ENCODE results near the gene MAP3K14. TPM values are rescaled to one million over a fixed set of nuclear protein-coding genes. Genes with fewer than 3 reads are reported as not detected.

MAP3K14 gene
- 17.4 TPM for total RNA-seq

- peak within 1 kb of the TSS; percentile 71 for H3K4me3 ChIP-seq (ENCODE audit: low read length)
- H3K9me3 ChIP-seq (ENCODE audit: low read depth, low read length) = no peaks in the 10 kb centered on the region
- no peaks in the 10 kb centered on the region for H3K27me3 ChIP-seq (ENCODE audit: insufficient read depth, low read length)
- H3K4me1 ChIP-seq (ENCODE audit: insufficient read depth, low read length) = peaks cover 77% of the 10 kb centered on the region
These were observed at the start of gene MAP3K14 for GRCh38 chr17:45316434-45317110. Gene MAP3K14, minus strand, starts transcription at chr17:45317020. Its CDS starts 26,275 bp downstream, at chr17:45290745.

- Histone ChIP-seq H3K4me3 (ENCODE audit: low read length) (no peak overlapping the region), H3K9me3 (ENCODE audit: low read depth, low read length) (no peaks in the 10 kb centered on the region), H3K4me1 (ENCODE audit: insufficient read depth, low read length) (peaks cover 5% of the 10 kb centered on the region), H3K27me3 (ENCODE audit: insufficient read depth, low read length) (peaks cover 7% of the 10 kb centered on the region)
These were observed 49.2 kb upstream of the MAP3K14 start for GRCh38 chr17:45366049-45366448.

- Histone ChIP-seq H3K9me3 (ENCODE audit: low read depth, low read length) (no peaks in the 10 kb centered on the region), H3K27me3 (ENCODE audit: insufficient read depth, low read length) (peaks cover 3% of the 10 kb centered on the region), H3K4me1 (ENCODE audit: insufficient read depth, low read length) (no peaks in the 10 kb centered on the region), H3K4me3 (ENCODE audit: low read length) (no peak overlapping the region)
These were observed 47.9 kb upstream of the MAP3K14 start for GRCh38 chr17:45364531-45365390.

- no peaks in the 10 kb centered on the region for H3K4me1 ChIP-seq (ENCODE audit: insufficient read depth, low read length)
- peaks cover 3% of the 10 kb centered on the region for H3K27me3 ChIP-seq (ENCODE audit: insufficient read depth, low read length)
- no peaks in the 10 kb centered on the region for H3K9me3 ChIP-seq (ENCODE audit: low read depth, low read length)
- H3K4me3 ChIP-seq (ENCODE audit: low read length) = no peak overlapping the region
These were observed 46.7 kb upstream of the MAP3K14 start for GRCh38 chr17:45363498-45363897.

GRCh38 chr17:45361976-45362375 is 45.2 kb upstream of the MAP3K14 start:
- no peaks in the 10 kb centered on the region for H3K9me3 ChIP-seq (ENCODE audit: low read depth, low read length)
- peaks cover 6% of the 10 kb centered on the region for H3K27me3 ChIP-seq (ENCODE audit: insufficient read depth, low read length)
- no peak overlapping the region for H3K4me3 ChIP-seq (ENCODE audit: low read length)
- H3K4me1 ChIP-seq (ENCODE audit: insufficient read depth, low read length) = no peaks in the 10 kb centered on the region

- Histone ChIP-seq H3K4me1 (ENCODE audit: insufficient read depth, low read length) (no peaks in the 10 kb centered on the region), H3K4me3 (ENCODE audit: low read length) (no peak overlapping the region), H3K27me3 (ENCODE audit: insufficient read depth, low read length) (peaks cover 6% of the 10 kb centered on the region), H3K9me3 (ENCODE audit: low read depth, low read length) (no peaks in the 10 kb centered on the region)
These were observed 44.6 kb upstream of the MAP3K14 start for GRCh38 chr17:45361451-45361850.

GRCh38 chr17:45357364-45357997 is 40.7 kb upstream of the MAP3K14 start:
- peaks cover 7% of the 10 kb centered on the region for H3K4me1 ChIP-seq (ENCODE audit: insufficient read depth, low read length)
- H3K27me3 ChIP-seq (ENCODE audit: insufficient read depth, low read length) = peaks cover 6% of the 10 kb centered on the region
- H3K4me3 ChIP-seq (ENCODE audit: low read length) = no peak overlapping the region
- H3K9me3 ChIP-seq (ENCODE audit: low read depth, low read length) = no peaks in the 10 kb centered on the region

GRCh38 chr17:45355087-45355486 is 38.3 kb upstream of the MAP3K14 start:
- no peaks in the 10 kb centered on the region for H3K9me3 ChIP-seq (ENCODE audit: low read depth, low read length)
- H3K27me3 ChIP-seq (ENCODE audit: insufficient read depth, low read length) = peaks cover 3% of the 10 kb centered on the region
- H3K4me1 ChIP-seq (ENCODE audit: insufficient read depth, low read length) = peaks cover 7% of the 10 kb centered on the region
- H3K4me3 ChIP-seq (ENCODE audit: low read length) = no peak overlapping the region

- H3K4me3 ChIP-seq (ENCODE audit: low read length) = no peak overlapping the region
- peaks cover 7% of the 10 kb centered on the region for H3K4me1 ChIP-seq (ENCODE audit: insufficient read depth, low read length)
- H3K9me3 ChIP-seq (ENCODE audit: low read depth, low read length) = no peaks in the 10 kb centered on the region
- H3K27me3 ChIP-seq (ENCODE audit: insufficient read depth, low read length) = no peaks in the 10 kb centered on the region
These were observed 36.2 kb upstream of the MAP3K14 start for GRCh38 chr17:45353043-45353442.

- H3K9me3 ChIP-seq (ENCODE audit: low read depth, low read length) = no peaks in the 10 kb centered on the region
- H3K4me1 ChIP-seq (ENCODE audit: insufficient read depth, low read length) = peaks cover 7% of the 10 kb centered on the region
- H3K4me3 ChIP-seq (ENCODE audit: low read length) = no peak overlapping the region
- H3K27me3 ChIP-seq (ENCODE audit: insufficient read depth, low read length) = no peaks in the 10 kb centered on the region
These were observed 35.0 kb upstream of the MAP3K14 start for GRCh38 chr17:45351831-45352230.

GRCh38 chr17:45347444-45347843 is 30.6 kb upstream of the MAP3K14 start:
- H3K4me1 ChIP-seq (ENCODE audit: insufficient read depth, low read length) = no peaks in the 10 kb centered on the region
- no peaks in the 10 kb centered on the region for H3K9me3 ChIP-seq (ENCODE audit: low read depth, low read length)
- no peak overlapping the region for H3K4me3 ChIP-seq (ENCODE audit: low read length)
- H3K27me3 ChIP-seq (ENCODE audit: insufficient read depth, low read length) = no peaks in the 10 kb centered on the region

- no peak overlapping the region for H3K4me3 ChIP-seq (ENCODE audit: low read length)
- no peaks in the 10 kb centered on the region for H3K4me1 ChIP-seq (ENCODE audit: insufficient read depth, low read length)
- H3K9me3 ChIP-seq (ENCODE audit: low read depth, low read length) = no peaks in the 10 kb centered on the region
- H3K27me3 ChIP-seq (ENCODE audit: insufficient read depth, low read length) = no peaks in the 10 kb centered on the region
These were observed 29.6 kb upstream of the MAP3K14 start for GRCh38 chr17:45346216-45347015.

GRCh38 chr17:45345554-45346215 is 28.9 kb upstream of the MAP3K14 start:
- Histone ChIP-seq H3K9me3 (ENCODE audit: low read depth, low read length) (no peaks in the 10 kb centered on the region), H3K4me1 (ENCODE audit: insufficient read depth, low read length) (no peaks in the 10 kb centered on the region), H3K4me3 (ENCODE audit: low read length) (no peak overlapping the region), H3K27me3 (ENCODE audit: insufficient read depth, low read length) (no peaks in the 10 kb centered on the region)

- H3K9me3 ChIP-seq (ENCODE audit: low read depth, low read length) = no peaks in the 10 kb centered on the region
- H3K27me3 ChIP-seq (ENCODE audit: insufficient read depth, low read length) = no peaks in the 10 kb centered on the region
- H3K4me3 ChIP-seq (ENCODE audit: low read length) = no peak overlapping the region
- no peaks in the 10 kb centered on the region for H3K4me1 ChIP-seq (ENCODE audit: insufficient read depth, low read length)
These were observed 28.4 kb upstream of the MAP3K14 start for GRCh38 chr17:45345246-45345553.
